ENCODE results near the gene DNTTIP2.

DNA sequence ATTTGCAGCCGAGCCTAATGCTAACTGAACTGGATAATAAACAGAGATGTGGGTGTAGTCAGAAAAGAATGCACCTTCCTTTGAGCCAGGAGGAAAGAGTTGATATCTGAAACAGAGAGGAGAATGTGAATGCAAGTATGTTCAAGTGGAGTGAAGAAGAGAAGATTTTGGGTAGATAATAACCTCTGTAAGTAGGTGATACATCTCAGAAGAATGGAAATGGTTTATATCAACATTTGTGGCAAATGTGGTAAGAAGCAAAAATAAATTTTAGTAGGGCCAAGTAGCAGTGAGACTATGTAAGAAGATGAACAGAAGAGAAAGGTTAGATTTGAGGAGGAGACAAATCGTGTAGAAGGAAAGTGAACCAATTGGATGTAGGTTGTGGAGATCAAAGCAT lies 1.7 kb upstream of the DNTTIP2 start:
- TF ChIP-seq NFRKB (IDR thresholded peaks at IDR 0.05): no peak
- TF ChIP-seq LEF1 (IDR thresholded peaks at IDR 0.05; ENCODE audit: borderline replicate concordance): no peak
- no peak for TF ChIP-seq FOXK2 (IDR thresholded peaks at IDR 0.05)
- TF ChIP-seq L3MBTL2 (conservative IDR thresholded peaks at IDR 0.05): no peak
- no peak for TF ChIP-seq SP1 (IDR thresholded peaks at IDR 0.05)
- TF ChIP-seq FOXM1 (IDR thresholded peaks at IDR 0.05; ENCODE audit: borderline replicate concordance): no peak
- no peak for TF ChIP-seq BHLHE40 (IDR thresholded peaks at IDR 0.05; ENCODE audit: borderline replicate concordance)
- TF ChIP-seq, protein P1, sequence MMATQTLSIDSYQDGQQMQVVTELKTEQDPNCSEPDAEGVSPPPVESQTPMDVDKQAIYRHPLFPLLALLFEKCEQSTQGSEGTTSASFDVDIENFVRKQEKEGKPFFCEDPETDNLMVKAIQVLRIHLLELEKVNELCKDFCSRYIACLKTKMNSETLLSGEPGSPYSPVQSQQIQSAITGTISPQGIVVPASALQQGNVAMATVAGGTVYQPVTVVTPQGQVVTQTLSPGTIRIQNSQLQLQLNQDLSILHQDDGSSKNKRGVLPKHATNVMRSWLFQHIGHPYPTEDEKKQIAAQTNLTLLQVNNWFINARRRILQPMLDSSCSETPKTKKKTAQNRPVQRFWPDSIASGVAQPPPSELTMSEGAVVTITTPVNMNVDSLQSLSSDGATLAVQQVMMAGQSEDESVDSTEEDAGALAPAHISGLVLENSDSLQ (IDR thresholded peaks at IDR 0.05): no peak
- TF ChIP-seq ELF4 (IDR thresholded peaks at IDR 0.05): no peak
- TF ChIP-seq HDGF (IDR thresholded peaks at IDR 0.05; ENCODE audit: borderline replicate concordance): no peak
- no peak for TF ChIP-seq FOXA1 (IDR thresholded peaks at IDR 0.05)
